OCI-LY3 (cell line): ENCODE measurements around the gene SNAPC4.

Experiments used
- CTCF ChIP-seq: fragments of 200-600, 300-600 bp; sonication (generic); IDR thresholded peaks from 2 replicates; pipeline ENCODE4 v1.5.1; 2014; ENCODE audit warnings: antibody characterized with exemption, low read length, low read depth
- EZH2phosphoT487 ChIP-seq: fragments of 200-600 bp; shearing (Covaris generic); IDR thresholded peaks from 2 replicates; pipeline ENCODE4 v1.6.1; 2018; ENCODE audit warnings: antibody characterized with exemption, mixed run types, low read depth

- TF ChIP-seq CTCF = no peak
- TF ChIP-seq EZH2phosphoT487 = no peak
These were observed 46.0 kb downstream of the SNAPC4 start for GRCh38 chr9:136353757-136354488.
